ENCODE data around the gene FGF3. TPM values are rescaled to one million over a fixed set of nuclear protein-coding genes. Genes with fewer than 3 reads are reported as not detected.
"Not testable (repeated sequence)": the region's sequence is repeated elsewhere in the genome, so short reads cannot be mapped to it uniquely, and the experiment has no call there.

Gene FGF3
- total RNA-seq, 1 donor from 2014 or later: not detected

GRCh38 chr11:69773626-69774353, 45.4 kb downstream of the FGF3 start:
- DNase-seq (ENCODE audit: low spot score): no peak

DNA sequence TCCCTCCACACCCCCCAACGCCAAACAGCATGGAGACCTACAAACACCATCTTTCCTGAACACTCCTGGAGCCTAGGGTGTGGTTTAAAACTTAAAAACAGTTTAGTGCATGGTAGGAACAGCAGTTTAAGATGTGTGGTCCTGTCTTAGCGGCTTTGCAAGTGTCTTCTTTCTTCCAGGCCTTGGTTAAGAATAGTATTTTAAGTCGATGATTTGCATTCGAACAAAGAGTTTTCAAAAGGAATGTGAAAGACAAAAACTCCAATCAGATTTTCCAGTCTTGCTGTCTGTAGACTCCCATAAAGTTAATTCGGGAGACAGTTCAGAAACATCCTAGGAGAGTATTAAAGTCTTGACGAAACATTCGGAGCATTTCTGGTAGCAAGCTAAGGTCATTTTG, 47.8 kb downstream of the FGF3 start:
- DNase-seq (ENCODE audit: low spot score): no peak

GRCh38 chr11:69770540-69770939, 48.7 kb downstream of the FGF3 start:
- no peak for DNase-seq (ENCODE audit: low spot score)

GRCh38 chr11:69765498-69765995, 53.7 kb downstream of the FGF3 start:
- DNase-seq (ENCODE audit: low spot score): no peak

GRCh38 chr11:69764918-69765317, 54.3 kb downstream of the FGF3 start:
- DNase-seq (ENCODE audit: low spot score): not testable (repeated sequence)

- no peak for DNase-seq (ENCODE audit: low spot score)
These were observed 58.9 kb downstream of the FGF3 start for GRCh38 chr11:69760319-69760718.

Other genes with a start within 250 kb of the FGF3 start
- 203 TPM for gene CCND1, start 178.3 kb downstream of the FGF3 start, total RNA-seq
- 42.1 TPM for gene LTO1, start 144.1 kb downstream of the FGF3 start, total RNA-seq
- not detected for gene FGF19, start 115.4 kb downstream of the FGF3 start, total RNA-seq
- gene FGF4, start 44.1 kb downstream of the FGF3 start, total RNA-seq: not detected